HG03457 (cell line): ENCODE data around the gene ZNF664.
"Not testable (repeated sequence)": the region's sequence is repeated elsewhere in the genome, so short reads cannot be mapped to it uniquely, and the experiment has no call there.

Experiments
- ATAC-seq: cut with Tn5 transposase; IDR thresholded peaks from one replicate; pipeline ENCODE4 v1.9.1; 2021; ENCODE audit warnings: moderate number of reproducible peaks; ENCODE audit not compliant: unreplicated experiment

Gene ZNF664

DNA sequence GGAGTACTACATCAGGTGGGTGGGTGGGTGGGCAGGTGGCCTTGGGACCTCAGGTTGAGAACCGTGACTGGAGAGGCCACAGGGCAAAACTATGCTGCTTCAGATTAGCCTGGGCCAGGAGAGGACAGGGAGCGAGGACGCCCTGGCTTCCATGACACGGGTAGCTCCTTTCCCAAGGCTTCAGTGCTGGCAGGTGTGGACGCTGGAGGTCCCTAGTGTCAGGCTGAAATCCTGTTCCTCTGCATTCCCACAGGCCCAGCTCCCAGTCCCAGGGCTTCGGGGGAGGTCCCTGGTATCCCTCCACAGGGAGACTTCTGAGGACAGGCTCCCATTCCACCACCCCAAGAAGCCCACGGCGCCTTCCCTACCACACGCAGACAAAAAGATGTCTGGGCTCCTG is 32.0 kb upstream of the ZNF664 start:
- ATAC-seq = no peak

DNA sequence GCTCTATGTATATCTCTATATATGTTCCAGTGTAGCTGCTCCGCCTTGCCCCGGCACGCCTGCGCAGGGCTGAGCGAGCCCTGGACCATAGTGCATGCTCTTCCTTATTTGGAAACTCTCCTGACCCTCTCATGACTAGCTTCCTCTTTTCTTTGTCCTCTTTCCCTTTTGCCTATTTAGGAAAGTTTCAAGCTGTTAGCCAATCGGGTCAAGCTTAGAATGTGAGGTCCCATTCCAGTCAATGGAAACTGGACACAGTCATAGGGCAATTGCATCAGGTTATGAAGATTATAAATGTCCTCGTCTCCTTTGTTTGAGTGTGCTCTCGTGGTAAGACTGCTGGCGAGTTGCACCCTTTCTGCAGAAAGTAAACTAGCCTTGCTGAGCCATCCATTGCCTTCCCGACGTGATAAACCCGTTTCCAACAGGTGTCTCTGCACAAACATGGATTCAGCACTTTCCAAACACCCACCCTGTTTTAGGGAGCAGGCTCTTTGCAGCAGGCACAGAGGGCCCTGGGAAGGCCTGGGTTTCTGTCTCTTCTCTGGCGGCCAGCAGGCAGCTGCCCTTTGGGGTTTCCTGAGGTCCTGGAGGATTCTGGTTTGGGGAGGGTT is 31.3 kb upstream of the ZNF664 start:
- ATAC-seq = no peak

DNA sequence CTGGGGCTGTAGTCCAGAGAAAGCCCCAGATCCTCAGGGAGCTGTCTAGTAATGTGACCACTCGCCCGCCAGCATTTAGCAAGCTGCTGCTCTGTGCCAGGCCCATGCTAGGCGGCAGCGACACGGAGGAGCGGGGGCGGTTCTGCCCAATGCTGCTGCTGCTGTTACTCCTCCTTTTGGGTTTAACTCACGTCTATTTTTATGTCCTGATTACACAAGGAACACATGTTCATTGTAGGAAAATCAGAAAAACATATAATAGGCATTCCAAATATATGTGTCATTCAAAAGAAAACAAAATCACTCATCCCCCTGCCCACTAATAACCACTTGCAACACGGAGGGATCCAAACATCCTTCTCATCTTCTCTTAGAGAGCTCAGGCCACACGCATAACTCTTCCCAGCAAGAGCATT is 30.8 kb upstream of the ZNF664 start:
- no peak for ATAC-seq

DNA sequence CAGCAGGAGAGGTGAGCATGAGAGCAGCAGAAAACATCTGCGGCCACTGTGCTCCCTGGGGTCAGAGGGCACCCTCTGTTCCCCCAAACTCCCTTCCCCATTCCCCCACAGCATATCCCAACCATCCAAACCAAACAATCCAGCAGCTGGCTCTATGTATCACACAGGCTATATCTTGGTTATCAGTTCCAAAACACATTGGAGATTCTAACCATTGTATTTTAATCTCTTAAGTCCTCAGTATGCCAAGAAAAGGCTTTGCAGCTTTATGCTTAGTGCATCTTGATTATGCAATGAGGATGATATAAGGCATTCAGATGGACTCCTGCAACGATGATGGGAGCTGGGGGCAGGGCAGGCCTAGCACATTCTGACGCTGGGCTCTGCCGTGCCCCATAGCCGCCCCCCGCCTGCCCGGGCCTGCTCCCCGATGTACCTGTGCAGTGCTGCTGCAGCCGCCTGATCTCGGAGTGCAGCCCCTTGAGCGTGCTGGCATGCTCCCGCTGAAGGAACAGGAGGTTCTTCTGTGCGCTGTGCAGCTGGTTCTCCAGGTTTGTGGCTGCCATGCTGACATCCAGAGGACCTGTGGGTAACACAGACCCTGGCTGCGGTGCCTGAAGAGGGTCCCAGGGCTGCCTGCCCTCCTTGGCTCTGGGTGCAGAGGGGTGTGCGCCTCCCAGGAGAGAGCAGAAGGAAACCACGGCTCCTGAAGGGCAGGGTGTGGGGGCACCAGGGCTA is 29.9 kb upstream of the ZNF664 start:
- ATAC-seq = no peak

DNA sequence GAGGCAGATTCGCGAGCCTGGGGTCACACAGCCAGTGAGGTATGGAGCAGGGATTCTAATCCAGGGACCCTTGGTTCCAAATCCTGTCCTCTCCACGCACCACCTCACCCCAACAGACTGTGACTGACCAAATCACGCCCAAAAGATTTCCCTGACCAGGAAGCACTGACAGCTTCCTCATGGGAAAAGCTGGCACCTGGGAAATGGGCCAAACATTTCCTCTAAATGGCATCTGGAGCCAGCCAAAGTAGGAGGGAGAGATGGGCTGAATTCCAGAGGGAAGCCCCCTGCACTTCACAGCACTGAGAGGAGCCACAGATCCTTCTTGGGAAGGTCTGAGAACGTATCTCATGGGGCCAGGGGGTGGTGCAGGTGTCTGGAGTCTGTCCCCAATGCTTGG is 29.2 kb upstream of the ZNF664 start:
- no peak for ATAC-seq

DNA sequence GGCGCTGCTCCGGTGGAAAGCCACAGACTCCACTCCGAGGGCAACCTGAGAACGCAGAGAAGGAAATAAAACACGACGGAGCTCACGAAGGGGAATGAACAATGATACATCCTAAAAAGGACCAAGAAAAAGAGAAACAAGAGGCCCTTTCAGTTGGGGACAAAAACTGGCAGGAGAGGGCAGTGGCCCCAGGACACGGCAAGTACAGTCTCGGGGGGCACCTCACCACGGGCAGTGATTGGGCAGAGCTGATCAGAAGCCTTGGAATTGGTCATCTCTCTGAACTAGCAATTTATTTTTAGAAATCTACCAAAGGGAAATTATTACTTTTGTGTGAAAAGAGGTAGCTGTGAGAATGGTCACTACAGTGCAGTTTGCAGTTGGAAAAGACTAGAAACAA is 28.3 kb upstream of the ZNF664 start:
- no peak for ATAC-seq

DNA sequence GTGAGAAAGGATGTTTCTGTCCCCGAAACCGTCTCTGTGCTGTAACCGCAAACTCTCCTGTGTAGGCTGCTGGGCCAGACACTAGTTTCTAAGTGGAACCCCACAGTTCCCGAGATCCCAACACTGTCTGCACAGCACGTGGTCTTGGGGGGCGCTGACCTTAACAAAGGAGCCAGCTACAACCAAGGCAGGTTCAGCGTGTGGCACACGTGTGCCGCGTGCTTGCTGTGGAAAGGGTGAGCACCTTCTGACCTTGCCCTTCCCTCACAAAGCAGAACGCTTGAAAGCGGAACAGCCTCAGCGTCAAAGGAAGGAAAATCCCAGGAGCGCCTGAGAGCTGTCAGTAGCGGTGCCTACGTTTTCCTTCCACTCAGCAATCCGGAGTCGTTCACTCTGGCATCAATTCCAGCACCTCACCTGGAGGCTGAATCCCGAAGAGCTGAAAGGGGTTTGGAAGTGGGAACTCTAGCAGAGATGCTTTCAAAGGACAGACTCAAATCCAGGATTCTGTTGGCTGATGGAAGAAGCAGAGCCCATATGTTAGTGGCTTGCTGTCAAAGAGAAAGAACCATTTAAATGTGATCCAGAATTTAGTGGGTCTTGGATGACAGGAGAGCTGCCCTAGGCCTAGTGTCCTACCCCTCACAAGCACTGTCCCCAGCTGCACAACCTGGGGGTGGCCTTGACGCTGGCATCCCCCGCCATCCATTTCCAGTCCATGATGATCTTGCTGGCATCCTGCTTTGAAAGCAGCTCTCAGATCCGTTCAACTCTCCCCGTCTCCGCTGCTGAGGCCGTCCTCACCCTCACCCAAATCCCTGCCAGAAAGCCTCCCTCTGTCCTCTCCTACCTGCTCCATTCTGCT is 27.5 kb upstream of the ZNF664 start:
- ATAC-seq = no peak

DNA sequence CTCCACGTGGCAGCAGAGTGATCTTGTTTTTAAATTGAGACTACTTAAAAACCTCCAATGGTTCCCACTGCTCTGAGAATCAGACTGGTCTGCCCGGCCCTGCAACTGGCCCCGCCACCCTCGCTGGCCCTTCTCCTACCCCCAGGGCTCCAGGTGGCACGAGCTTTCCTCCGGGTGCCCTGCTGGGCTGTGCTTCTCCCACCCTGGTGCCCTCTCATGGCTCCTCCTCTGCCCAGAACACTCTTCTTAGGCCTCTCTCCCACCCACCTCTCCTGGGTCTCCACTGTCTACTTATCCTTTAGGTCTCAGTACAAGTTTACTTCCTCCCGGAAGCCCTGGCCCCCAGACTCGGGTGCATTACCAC is 26.9 kb upstream of the ZNF664 start:
- ATAC-seq = no peak

DNA sequence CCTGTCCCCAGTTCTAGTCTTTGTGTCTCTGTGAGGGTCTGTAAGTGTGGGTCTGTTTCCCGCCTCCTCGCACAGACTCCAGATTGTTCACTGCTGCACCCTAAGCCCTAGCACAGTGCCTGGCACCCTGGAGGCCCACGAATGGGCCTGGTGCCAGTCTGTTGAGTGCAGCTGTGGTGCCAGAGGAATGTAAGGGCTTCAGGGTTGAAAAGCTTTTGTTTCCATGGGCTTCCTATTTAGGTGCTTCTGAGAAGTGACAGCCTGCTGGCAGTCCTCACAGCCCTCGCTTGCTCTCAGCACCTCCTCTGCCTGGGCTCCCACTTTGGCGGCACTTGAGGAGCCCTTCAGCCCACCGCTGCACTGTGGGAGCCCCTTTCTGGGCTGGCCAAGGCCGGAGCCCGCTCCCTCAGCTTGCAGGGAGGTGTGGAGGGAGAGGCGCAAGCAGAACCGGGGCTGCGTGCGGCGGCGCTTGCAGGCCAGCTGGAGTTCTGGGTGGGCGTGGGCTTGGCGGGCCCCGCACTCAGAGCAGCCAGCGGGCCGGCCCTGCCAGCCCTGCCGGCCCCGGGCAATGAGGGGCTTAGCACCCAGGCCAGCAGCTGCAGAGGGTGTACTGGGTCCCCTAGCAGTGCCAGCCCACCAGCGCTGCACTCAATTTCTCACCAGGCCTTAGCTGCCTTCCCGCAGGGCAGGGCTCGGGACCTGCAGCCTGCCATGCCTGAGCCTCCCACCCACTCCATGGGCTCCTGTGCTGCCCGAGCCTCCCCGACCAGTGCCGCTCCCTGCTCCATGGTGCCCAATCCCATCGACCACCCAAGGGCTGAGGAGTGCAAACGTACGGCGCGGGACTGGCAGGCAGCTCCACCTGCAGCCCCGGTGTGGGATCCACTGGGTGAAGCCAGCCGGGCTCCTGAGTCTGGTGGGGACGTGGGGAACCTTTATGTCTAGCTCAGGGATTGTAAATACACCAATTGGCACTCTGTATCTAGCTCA is 26.2 kb upstream of the ZNF664 start:
- not testable (repeated sequence) for ATAC-seq

DNA sequence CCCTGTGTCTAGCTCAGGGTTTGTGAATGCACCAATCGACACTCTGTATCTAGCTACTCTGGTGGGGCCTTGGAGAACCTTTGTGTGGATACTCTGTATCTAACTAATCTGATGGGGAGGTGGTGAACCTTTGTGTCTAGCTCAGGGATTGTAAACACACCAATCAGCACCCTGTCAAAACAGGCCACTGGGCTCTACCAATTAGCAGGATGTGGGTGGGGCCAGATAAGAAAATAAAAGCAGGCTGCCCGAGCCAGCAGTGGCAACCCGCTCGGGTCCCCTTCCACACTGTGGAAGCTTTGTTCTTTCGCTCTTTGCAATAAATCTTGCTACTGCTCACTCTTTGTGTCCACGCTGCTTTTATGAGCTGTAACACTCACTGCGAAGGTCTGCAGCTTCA is 25.5 kb upstream of the ZNF664 start:
- not testable (repeated sequence) for ATAC-seq

DNA sequence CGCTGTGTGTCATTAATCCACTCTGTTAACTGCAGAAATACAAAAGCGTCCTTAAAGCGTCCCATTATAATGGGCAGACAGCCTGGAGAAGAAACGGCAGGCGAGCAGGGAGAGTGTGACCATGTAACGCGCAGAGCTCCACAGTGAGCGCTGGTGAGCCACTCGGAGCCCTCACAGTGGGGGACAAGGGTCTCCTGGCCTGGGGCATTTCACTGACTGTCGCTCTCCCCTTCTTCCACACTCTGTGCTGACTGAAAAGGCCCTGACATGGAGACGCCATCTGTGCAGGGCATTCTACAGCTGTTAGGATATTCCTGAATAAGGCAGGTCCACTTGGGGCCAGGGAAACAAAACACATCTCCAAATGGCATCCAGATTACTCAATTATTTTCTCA is 24.6 kb upstream of the ZNF664 start:
- no peak for ATAC-seq

DNA sequence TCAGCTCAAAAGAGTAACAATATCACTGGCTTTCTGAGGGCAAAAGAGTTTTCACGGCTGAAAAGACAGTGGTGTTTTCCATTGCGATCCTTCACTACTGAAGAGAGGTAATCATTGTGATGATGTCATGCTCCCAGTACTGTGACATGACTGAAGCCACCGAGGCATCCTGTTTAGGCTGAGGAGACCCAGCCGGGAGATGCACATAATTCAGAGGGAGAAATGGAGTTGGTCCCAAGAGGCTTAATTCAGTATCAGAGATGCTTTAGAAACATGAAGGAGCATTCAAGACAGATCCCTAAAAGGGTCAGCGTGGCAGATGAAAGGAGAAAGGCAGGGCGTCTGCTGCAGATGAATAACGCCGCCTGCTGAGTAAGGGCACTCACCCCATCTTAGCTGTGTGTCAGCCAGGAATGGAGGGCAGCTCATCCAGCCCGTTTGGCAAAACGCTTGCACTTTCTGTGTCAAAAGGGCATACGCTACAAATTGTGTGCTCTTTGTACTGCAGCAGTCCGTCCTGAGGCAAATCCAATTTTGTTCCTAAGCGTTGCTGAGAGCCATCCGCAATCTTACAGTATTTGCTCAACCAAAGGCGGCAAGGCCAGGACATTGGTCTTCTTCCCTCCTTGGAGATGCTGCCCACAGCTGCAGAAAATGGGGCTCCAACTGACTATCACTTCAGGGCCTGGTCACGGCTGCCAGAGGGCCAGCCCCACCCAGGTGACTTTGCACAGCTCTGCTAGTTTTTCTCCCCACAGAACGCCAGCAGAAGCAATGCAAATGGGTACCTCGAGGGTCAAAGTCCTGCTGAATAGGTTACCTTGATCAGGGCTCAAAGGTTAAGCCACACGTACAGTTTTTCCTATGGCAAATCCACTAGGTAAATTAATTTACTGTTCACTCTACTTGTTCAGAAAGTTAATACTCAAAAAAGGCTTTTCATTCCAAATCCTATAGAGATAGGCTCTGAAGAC is 23.9 kb upstream of the ZNF664 start:
- no peak for ATAC-seq

DNA sequence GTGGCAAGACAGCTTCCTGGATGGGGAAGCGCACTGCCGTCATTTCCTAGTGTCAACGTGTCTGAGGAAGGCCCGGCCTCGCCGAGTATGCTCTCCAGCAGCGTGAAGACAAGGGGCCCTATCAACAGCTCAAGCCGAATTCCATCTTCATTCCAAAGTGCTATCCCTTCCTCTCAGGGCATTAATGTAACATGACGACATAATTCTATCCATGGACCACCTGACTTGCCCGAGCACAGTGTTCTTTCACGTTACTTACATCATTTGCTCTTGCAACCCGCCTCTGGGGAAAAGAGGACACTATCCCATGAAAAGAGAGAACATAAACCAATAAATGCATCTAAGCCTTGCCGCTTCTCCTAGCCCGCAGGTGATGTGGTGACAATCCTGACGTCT is 23.2 kb upstream of the ZNF664 start:
- no peak for ATAC-seq

DNA sequence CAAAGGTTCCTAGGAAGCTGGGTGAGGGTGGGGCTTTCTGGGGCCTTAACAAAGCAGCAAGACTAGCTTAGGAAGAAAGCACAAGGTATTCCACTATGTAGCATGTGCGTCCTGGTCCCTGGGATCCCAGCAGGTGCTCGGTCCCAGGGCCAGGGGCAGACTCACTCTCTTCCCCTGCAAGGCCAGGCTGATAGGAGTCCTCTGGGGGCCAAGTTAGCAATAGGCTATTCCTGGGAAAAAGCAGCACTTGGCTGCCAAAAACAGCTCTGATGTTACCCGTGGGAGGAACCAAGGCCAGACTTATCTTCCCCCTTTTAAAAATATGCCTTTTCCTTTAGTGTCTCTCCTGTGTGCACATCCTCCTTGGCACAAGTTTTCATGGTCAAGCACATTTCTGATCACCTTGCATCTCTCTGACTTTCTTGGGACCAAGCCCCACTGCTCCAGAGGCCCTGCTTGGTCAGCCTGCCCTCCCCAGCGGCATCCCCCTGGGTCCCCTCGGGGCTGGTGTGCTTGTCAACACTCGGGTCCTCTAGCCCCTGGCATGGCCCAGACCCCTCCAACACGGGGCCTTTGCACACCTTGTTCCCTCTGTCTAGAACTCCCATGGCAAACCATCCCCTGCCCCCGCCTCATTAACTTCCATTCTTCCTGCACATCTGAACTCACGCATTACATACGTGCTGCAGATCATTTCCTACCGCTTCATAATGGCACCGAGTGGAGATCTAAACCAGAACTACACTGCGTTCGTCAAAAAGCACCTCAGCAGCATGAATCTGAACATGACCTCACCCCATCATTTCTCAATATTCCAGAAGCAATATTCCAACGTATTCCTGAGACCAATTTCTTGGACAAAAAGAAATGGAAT is 22.3 kb upstream of the ZNF664 start:
- no peak for ATAC-seq

DNA sequence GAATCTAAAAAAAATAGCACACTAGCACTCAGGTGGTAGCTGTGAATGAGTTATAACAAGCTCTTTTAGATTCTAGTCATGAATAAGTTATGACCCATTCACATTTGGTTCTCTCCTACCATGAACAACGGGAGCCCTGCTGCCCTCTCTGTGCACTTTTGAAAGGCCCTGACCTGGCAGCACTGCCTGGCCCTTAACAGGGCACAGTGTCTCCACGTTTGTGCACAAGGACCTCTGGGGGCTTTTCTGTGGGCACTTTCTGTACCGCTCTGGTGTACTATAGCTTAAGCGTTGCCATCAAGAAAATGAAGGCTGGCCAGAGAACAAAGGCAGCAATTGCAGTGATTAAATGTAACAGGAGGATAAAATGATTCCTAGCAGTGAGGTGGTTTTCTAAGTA is 21.5 kb upstream of the ZNF664 start:
- ATAC-seq = no peak

DNA sequence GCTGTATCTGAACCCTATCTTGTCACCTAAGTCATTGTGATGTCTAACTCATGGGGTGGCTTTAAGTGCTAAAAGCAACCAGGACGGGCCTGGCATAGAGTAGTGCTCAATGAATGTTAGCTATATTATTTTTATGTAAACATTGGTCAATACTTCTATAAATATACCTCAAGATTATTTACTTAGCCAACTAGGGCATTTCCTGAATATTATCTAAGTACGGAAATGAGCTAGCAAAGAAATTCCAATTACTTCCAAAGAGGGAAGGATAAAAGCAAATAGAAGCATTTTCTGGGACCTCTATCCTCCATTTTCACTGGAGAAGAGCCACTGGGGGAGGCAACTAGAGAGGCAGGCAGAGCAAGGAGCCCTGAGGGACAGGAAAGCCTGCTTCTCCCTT is 21.0 kb upstream of the ZNF664 start:
- no peak for ATAC-seq

DNA sequence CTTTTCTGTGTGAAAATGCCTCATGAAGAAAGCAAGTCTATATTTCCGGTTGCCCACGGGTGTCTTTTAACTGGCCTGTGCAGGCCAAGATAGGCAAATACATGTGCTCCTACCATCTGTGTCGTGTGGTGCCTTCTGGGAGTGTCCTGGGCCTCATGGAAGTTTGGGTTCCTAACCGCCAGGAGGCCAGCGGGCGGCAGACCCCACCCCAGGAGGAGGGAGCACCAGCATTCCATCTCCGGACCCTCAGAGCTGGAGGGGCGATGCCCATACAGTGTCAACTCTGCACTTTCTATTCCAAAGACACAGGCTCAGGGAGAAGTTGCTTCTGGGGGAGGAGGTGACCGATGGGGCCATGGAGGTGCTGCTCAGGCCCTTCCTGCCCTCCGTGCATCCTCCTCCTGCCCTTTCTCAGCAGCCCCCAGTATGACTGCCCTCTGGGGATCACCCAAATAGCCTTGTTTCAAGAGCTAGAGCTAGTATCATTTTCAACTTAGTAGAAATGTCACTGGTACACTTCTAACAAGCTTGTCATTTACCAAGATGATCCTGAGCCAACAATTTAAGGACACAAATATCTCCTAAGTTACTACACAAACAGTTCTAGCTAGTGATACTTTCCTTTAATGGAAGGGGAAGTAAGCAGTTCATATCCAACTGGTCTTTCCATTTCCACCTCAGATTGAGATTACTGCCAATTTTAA is 18.2 kb upstream of the ZNF664 start:
- ATAC-seq = no peak

DNA sequence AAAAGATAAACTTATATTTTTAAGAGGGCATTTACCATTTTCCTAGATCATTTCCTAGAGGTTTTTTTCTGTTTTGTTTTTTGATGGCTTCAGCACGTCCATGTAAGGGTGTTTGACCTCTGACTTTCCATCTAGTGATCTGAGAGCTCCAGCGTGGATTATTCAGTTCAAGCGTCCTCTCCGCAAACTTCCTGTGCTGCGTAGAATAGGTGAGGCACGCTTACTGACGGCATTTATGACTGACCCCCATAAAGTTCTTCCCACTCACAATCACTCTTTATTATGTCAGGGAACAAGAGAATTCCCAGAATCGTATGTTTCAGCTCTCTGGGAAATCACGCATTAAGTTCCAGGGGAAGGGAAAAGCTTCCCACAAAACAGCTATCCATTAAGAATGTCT is 16.8 kb upstream of the ZNF664 start:
- ATAC-seq = no peak
